Measurements from ENCODE around the gene SUGP2.

Gene SUGP2

DNA sequence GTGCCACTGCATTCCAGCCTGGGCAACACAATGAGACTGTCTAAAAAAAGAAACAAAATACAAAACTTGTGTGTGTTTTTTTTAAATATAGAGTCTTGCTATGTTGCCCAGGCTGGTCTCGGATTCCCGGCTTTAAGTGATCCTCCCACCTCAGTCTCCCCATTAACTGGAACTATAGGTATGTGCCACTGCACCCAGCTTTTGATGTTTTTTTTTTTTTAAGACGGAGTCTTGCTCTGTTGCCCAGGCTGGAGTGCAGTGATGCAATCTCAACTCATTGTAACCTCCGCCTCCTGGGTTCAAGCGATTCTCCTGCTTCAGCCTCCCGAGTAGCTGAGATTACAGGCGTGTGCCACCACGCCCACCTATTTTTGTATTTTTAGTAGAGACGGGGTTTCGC lies 37.0 kb downstream of the SUGP2 start:
- TF ChIP-seq, protein P1, sequence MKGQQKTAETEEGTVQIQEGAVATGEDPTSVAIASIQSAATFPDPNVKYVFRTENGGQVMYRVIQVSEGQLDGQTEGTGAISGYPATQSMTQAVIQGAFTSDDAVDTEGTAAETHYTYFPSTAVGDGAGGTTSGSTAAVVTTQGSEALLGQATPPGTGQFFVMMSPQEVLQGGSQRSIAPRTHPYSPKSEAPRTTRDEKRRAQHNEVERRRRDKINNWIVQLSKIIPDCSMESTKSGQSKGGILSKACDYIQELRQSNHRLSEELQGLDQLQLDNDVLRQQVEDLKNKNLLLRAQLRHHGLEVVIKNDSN (IDR thresholded peaks at IDR 0.05) = no peak
- TF ChIP-seq, protein P2, sequence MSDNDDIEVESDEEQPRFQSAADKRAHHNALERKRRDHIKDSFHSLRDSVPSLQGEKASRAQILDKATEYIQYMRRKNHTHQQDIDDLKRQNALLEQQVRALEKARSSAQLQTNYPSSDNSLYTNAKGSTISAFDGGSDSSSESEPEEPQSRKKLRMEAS (IDR thresholded peaks at IDR 0.05) = no peak
- TF ChIP-seq ZBTB7A (IDR thresholded peaks at IDR 0.05; ENCODE audit: low read depth) = no peak
- no peak for TF ChIP-seq CEBPB (IDR thresholded peaks at IDR 0.05)
- TF ChIP-seq TCF12 (IDR thresholded peaks at IDR 0.05; ENCODE audit: low read depth) = no peak
- TF ChIP-seq EGR1 (IDR thresholded peaks at IDR 0.05) = no peak
- TF ChIP-seq CREB1 (IDR thresholded peaks at IDR 0.05; ENCODE audit: low read depth) = no peak
- TF ChIP-seq, protein P3, sequence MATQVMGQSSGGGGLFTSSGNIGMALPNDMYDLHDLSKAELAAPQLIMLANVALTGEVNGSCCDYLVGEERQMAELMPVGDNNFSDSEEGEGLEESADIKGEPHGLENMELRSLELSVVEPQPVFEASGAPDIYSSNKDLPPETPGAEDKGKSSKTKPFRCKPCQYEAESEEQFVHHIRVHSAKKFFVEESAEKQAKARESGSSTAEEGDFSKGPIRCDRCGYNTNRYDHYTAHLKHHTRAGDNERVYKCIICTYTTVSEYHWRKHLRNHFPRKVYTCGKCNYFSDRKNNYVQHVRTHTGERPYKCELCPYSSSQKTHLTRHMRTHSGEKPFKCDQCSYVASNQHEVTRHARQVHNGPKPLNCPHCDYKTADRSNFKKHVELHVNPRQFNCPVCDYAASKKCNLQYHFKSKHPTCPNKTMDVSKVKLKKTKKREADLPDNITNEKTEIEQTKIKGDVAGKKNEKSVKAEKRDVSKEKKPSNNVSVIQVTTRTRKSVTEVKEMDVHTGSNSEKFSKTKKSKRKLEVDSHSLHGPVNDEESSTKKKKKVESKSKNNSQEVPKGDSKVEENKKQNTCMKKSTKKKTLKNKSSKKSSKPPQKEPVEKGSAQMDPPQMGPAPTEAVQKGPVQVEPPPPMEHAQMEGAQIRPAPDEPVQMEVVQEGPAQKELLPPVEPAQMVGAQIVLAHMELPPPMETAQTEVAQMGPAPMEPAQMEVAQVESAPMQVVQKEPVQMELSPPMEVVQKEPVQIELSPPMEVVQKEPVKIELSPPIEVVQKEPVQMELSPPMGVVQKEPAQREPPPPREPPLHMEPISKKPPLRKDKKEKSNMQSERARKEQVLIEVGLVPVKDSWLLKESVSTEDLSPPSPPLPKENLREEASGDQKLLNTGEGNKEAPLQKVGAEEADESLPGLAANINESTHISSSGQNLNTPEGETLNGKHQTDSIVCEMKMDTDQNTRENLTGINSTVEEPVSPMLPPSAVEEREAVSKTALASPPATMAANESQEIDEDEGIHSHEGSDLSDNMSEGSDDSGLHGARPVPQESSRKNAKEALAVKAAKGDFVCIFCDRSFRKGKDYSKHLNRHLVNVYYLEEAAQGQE (IDR thresholded peaks at IDR 0.05; ENCODE audit: low read depth) = no peak
- TF ChIP-seq NFIC (IDR thresholded peaks at IDR 0.05) = no peak
- TF ChIP-seq YY1 (IDR thresholded peaks at IDR 0.05; ENCODE audit: low read depth) = no peak

DNA sequence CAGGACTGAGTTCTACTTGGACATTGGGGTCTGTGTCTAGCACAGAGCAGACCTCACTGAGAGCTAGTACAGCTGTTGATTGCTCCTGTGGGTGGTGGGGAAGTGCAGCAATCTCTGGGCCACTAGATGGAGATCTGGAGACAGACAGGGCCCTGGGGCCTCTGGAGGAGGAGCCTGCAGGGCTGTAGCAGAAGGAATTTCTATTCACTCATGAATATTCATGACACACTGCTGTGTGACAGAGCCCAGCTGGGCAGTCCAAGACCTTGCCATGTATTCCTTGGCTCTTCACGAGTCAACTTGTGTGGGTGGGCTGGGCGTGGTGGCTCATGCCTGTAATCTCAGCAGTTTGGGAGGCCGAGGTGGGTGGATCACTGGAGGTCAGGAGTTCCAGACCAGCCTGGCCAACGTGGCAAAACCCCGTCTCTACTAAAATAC lies 37.5 kb downstream of the SUGP2 start:
- TF ChIP-seq TAF1 (IDR thresholded peaks at IDR 0.05; ENCODE audit: low read depth) (no peak), RAD21 (IDR thresholded peaks at IDR 0.05; ENCODE audit: low read depth) (peak; percentile 46), EGR1 (IDR thresholded peaks at IDR 0.05) (peak; percentile 26; the same call in 1 of the 2 replicates)

DNA sequence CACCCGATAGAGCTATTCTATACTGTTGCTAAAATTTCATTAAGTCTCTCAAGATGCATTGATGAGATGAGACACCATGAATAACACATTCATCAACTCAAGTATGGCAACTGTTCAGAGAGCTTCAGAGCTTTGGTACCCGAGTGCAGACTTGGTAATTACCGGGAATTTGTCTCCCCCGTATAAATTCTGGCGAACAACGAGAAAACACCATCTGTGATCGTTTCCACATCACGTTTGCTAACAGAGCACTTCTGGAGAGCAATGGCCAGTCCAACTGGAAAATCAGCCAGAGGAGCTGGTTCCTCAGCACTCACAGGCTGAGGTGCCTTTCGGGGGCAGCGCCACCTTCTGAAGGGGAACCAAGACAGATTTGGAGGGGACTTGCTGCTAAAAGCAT lies 40.2 kb downstream of the SUGP2 start:
- no peak for TF ChIP-seq TAF1 (IDR thresholded peaks at IDR 0.05; ENCODE audit: low read depth)
- TF ChIP-seq EP300 (IDR thresholded peaks at IDR 0.05; ENCODE audit: borderline replicate concordance) = no peak
- TF ChIP-seq RAD21 (IDR thresholded peaks at IDR 0.05; ENCODE audit: low read depth) = no peak
- no peak for TF ChIP-seq TCF12 (IDR thresholded peaks at IDR 0.05; ENCODE audit: low read depth)
- TF ChIP-seq FOXM1 (IDR thresholded peaks at IDR 0.05; ENCODE audit: borderline replicate concordance, low read depth) = no peak
- TF ChIP-seq NFIC (IDR thresholded peaks at IDR 0.05) = no peak
- TF ChIP-seq EGR1 (IDR thresholded peaks at IDR 0.05) = no peak
- TF ChIP-seq CEBPB (IDR thresholded peaks at IDR 0.05) = no peak
- TF ChIP-seq CREB1 (IDR thresholded peaks at IDR 0.05; ENCODE audit: low read depth) = no peak
- TF ChIP-seq YY1 (IDR thresholded peaks at IDR 0.05; ENCODE audit: low read depth) = no peak
- TF ChIP-seq TEAD4 (IDR thresholded peaks at IDR 0.05) = no peak
- TF ChIP-seq, protein P2 (IDR thresholded peaks at IDR 0.05) = no peak
- no peak for TF ChIP-seq ZBTB7A (IDR thresholded peaks at IDR 0.05; ENCODE audit: low read depth)
- TF ChIP-seq, protein P3 (IDR thresholded peaks at IDR 0.05; ENCODE audit: low read depth) = no peak
- TF ChIP-seq, protein P1 (IDR thresholded peaks at IDR 0.05) = no peak

DNA sequence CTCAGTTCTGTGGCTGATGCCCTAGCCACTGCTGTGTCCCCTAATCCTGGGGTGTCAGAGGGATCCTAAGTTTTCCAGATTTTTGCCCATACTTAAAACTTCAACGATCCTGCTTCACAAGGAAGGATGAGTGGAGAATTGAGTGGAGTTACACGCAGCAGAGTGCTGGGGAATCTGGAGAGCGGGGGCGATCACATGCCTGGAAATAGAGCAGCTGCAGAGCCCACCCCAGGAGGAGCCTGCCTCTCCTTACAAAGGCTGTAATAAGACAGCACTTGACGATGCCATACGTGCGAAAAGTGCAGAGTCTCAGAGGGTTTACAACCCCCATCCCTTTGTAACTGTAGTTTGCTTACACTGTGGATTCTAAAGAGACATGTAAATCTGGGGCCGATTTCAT lies 40.6 kb downstream of the SUGP2 start:
- no peak for TF ChIP-seq TAF1 (IDR thresholded peaks at IDR 0.05; ENCODE audit: low read depth)
- no peak for TF ChIP-seq NFIC (IDR thresholded peaks at IDR 0.05)
- TF ChIP-seq RAD21 (IDR thresholded peaks at IDR 0.05; ENCODE audit: low read depth) = no peak

DNA sequence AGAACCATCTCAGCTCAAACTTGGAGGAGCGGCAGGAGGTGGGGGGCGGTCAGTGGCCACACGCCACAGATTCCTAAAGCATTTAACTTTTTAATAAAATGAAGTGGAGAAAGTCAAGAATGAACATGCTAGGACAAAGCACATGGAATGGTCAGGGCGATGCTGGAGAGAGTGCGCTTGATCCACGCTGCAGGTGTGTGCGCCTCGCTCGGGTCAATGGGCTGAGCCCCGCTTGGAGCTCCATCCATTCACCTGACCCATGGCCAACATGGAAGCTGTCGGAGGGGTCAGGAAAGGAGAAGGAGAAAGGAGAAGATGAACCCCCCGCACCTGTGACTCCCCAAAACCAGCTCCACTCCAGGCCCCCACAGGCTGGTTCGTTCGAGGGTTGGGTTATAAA lies 41.8 kb downstream of the SUGP2 start:
- TF ChIP-seq TAF1 (IDR thresholded peaks at IDR 0.05; ENCODE audit: low read depth) = no peak
- no peak for TF ChIP-seq RAD21 (IDR thresholded peaks at IDR 0.05; ENCODE audit: low read depth)
- TF ChIP-seq EP300 (IDR thresholded peaks at IDR 0.05; ENCODE audit: borderline replicate concordance) = no peak
- TF ChIP-seq ZBTB7A (IDR thresholded peaks at IDR 0.05; ENCODE audit: low read depth) = no peak
- no peak for TF ChIP-seq CREB1 (IDR thresholded peaks at IDR 0.05; ENCODE audit: low read depth)
- TF ChIP-seq, protein P3 (IDR thresholded peaks at IDR 0.05; ENCODE audit: low read depth) = no peak
- TF ChIP-seq EGR1 (IDR thresholded peaks at IDR 0.05) = no peak
- TF ChIP-seq FOXM1 (IDR thresholded peaks at IDR 0.05; ENCODE audit: borderline replicate concordance, low read depth) = no peak
- no peak for TF ChIP-seq NFIC (IDR thresholded peaks at IDR 0.05)
- TF ChIP-seq YY1 (IDR thresholded peaks at IDR 0.05; ENCODE audit: low read depth) = no peak
- TF ChIP-seq, protein P1 (IDR thresholded peaks at IDR 0.05) = no peak
- TF ChIP-seq TEAD4 (IDR thresholded peaks at IDR 0.05) = no peak
- TF ChIP-seq CEBPB (IDR thresholded peaks at IDR 0.05) = no peak
- no peak for TF ChIP-seq TCF12 (IDR thresholded peaks at IDR 0.05; ENCODE audit: low read depth)

All from Ishikawa (cell line).